GM06990 (cell line): Measurements from ENCODE around the gene TAS2R40.
"Not testable (repeated sequence)": the region's sequence is repeated elsewhere in the genome, so short reads cannot be mapped to it uniquely, and the experiment has no call there.

Experiments used
- DNase-seq: peaks from one replicate; pipeline ENCODE4 v3.0.0-alpha.2; 2011; ENCODE audit not compliant: insufficient read length; ENCODE audit errors: extremely low read depth
- H3K27me3 ChIP-seq: replicated peaks from 2 replicates; pipeline ENCODE4 v1.6.0; 2011; ENCODE audit warnings: low read length; ENCODE audit not compliant: control insufficient read depth, insufficient read depth
- H3K36me3 ChIP-seq: 2 replicates; pipeline ENCODE4 v1.5.1; 2011; ENCODE audit warnings: low read length; ENCODE audit not compliant: control insufficient read depth, insufficient read depth
- H3K4me3 ChIP-seq: replicated peaks from 2 replicates; pipeline ENCODE4 v1.5.1; 2011; ENCODE audit warnings: low read depth, mild to moderate bottlenecking, control low read depth, low read length
- CTCF ChIP-seq: IDR thresholded peaks from 2 replicates; pipeline ENCODE4 v1.5.1; 2011; ENCODE audit warnings: low read length, control low read depth, mild to moderate bottlenecking, inconsistent platforms; ENCODE audit not compliant: insufficient read depth, poor library complexity, severe bottlenecking

TAS2R40 gene

GRCh38 chr7:143203386-143203785 lies 18.5 kb upstream of the TAS2R40 start:
- Histone ChIP-seq H3K4me3 (no peak overlapping the region), H3K27me3 (no peaks in the 10 kb centered on the region)

GRCh38 chr7:143205560-143206293 lies 16.1 kb upstream of the TAS2R40 start:
- Histone ChIP-seq H3K4me3 (no peak overlapping the region), H3K27me3 (no peaks in the 10 kb centered on the region), H3K36me3 (no peaks in the 10 kb centered on the region)
- no peak for TF ChIP-seq CTCF
- no peak for DNase-seq

More at GRCh38 chr7:143203386-143203785, 18.5 kb upstream of the TAS2R40 start:
- DNase-seq, result no peak
- TF ChIP-seq CTCF, result no peak
- no peaks in the 10 kb centered on the region for H3K36me3 ChIP-seq

- TF ChIP-seq CTCF, result no peak
- H3K36me3 ChIP-seq, result no peaks in the 10 kb centered on the region
- no peak overlapping the region for H3K4me3 ChIP-seq
- no peaks in the 10 kb centered on the region for H3K27me3 ChIP-seq
- DNase-seq, result no peak
Observed at GRCh38 chr7:143210541-143210940, 11.3 kb upstream of the TAS2R40 start.

- not testable (repeated sequence) for H3K4me3 ChIP-seq, H3K27me3 ChIP-seq, H3K36me3 ChIP-seq, DNase-seq
Observed at GRCh38 chr7:143213478-143213877, 8.4 kb upstream of the TAS2R40 start.

- peak; percentile 48 for DNase-seq
- Histone ChIP-seq H3K4me3 (no peak overlapping the region), H3K27me3 (no peaks in the 10 kb centered on the region; the same call in 1 of the 2 replicates), H3K36me3 (no peaks in the 10 kb centered on the region)
- TF ChIP-seq CTCF, result peak; percentile 99
Observed at GRCh38 chr7:143214789-143215679, 6.8 kb upstream of the TAS2R40 start.

GRCh38 chr7:143216151-143216550 lies 5.7 kb upstream of the TAS2R40 start:
- Histone ChIP-seq H3K4me3 (no peak overlapping the region), H3K36me3 (no peaks in the 10 kb centered on the region), H3K27me3 (no peaks in the 10 kb centered on the region; the same call in 1 of the 2 replicates)
- no peak for TF ChIP-seq CTCF
- no peak for DNase-seq
